Stomach (tissue), 9 donors: Measurements from ENCODE around the gene TMEM98. TPM values are rescaled to one million over a fixed set of nuclear protein-coding genes. Genes with fewer than 3 reads are reported as not detected.
A peak's percentile ranks its signal among the peaks of the same experiment; 100 is the strongest.

Source experiments
- DNase-seq, 2 donors: peaks; one replicate each; pipeline versions ENCODE4 v3.0.0 to v3.0.0-alpha.2; 2013 to 2019
- H3K27ac ChIP-seq, 5 donors: fragments of 200-600 bp in 4 of 5; sonication (generic) in 4 of 5; one replicate each; pipeline ENCODE4 v1.5.1; 2013 to 2019; ENCODE audit warnings: mild to moderate bottlenecking in 1 of 5, moderate library complexity in 1 of 5
- H3K27me3 ChIP-seq, 3 donors: fragments of 200-600 bp; sonication (generic); one replicate each; pipeline ENCODE4 v1.5.1; 2017 to 2019; ENCODE audit warnings: mixed run types in 1 of 3
- H3K36me3 ChIP-seq, 4 donors: fragments of 200-600 bp; sonication (generic); 1 replicate in 3 of 4; 2 replicates in 1 of 4; pipeline ENCODE4 v1.5.1; 2016 to 2019
- H3K4me1 ChIP-seq, 4 donors: fragments of 200-600 bp; sonication (generic); one replicate each; pipeline ENCODE4 v1.5.1; 2016 to 2019
- H3K4me3 ChIP-seq, 4 donors: fragments of 200-600 bp; sonication (generic) in 3 of 4; one replicate each; pipeline ENCODE4 v1.5.1; 2016 to 2019; ENCODE audit warnings: mild to moderate bottlenecking in 1 of 4
- H3K9me3 ChIP-seq, 4 donors: fragments of 200-600 bp; sonication (generic); one replicate each; pipeline ENCODE4 v1.5.1; 2016 to 2019
- CTCF ChIP-seq, 7 experiments: fragments of 450-650 bp in 4 of 7; fragments of 200-600 bp in 3 of 7; sonication (generic) in 3 of 7; IDR thresholded peaks; one replicate each; pipeline ENCODE4 v1.5.1; 2016 to 2019; ENCODE audit warnings: antibody characterized with exemption in 7 of 7, control low read depth in 2 of 7, mild to moderate bottlenecking in 1 of 7
- EP300 ChIP-seq: sonication (generic); formaldehyde crosslinking; IDR thresholded peaks from one replicate; pipeline ENCODE4 v1.6.1; 2017; ENCODE audit warnings: antibody characterized with exemption
- POLR2A ChIP-seq, 4 donors: fragments of 450-650 bp; IDR thresholded peaks; one replicate each; pipeline ENCODE4 v1.6.1; 2016; ENCODE audit warnings: antibody characterized with exemption in 4 of 4, control low read depth in 2 of 4, mild to moderate bottlenecking in 1 of 4, moderate library complexity in 1 of 4
- POLR2AphosphoS5 ChIP-seq, 3 donors: sonication (generic); formaldehyde crosslinking; IDR thresholded peaks; one replicate each; pipeline ENCODE4 v1.6.1; 2016; ENCODE audit warnings: antibody characterized with exemption in 3 of 3
- WGBS, 5 donors: extraction: QIAGEN DNeasy Blood & Tissue Kit in 3 of 5; methylation state at CpG; one replicate each; pipeline versions ENCODE4 v1.1.5 to v1.1.7; 2013 to 2018; 5-methylcytosine and 5-hydroxymethylcytosine counted together
- intact Hi-C: fragments of 100-400 bp; cut with DNase I; formaldehyde crosslinking; loops from one replicate; pipeline ENCODE4 v1.15.1; 2023; ENCODE audit warnings: low total_unique reads
- polyA plus RNA-seq, 3 donors: library from polyadenylated mRNA; stranded (reverse); fragments of 200-250 nt; gene quantifications; one replicate each; pipeline ENCODE4 v1.2.3, GENCODE V29; 2013
- total RNA-seq, 5 donors: library from RNA; depleted of rRNA; stranded (reverse); fragments of >200 nt; gene quantifications; one replicate each; pipeline versions ENCODE4 v1.1.0 to v1.2.3, GENCODE V29; 2014 to 2016
- donor health status: healthy with polysubstance abuse.
- donor health status: Bipolar disorder and iron deficiency.
- donor health status: healthy.

Gene TMEM98
- total and polyA plus RNA-seq, 8 donors: 43.7 to 161 (median 75.2) TPM

- Histone ChIP-seq H3K27ac (peak overlapping the region in 4 of 5 donors; percentile 76 to 88 (median 84)), H3K4me3 (peak overlapping the region; percentile 56 to 83 (median 70)), H3K4me1 (peaks cover 7 to 31% (median 25%) of the 10 kb centered on the region in 4 donors), H3K36me3 (peaks cover 0 to 8% (median 7%) of the 10 kb centered on the region in 4 donors), H3K9me3 (no peaks in the 10 kb centered on the region), H3K27me3 (peaks cover 0 to 26% (median 0%) of the 10 kb centered on the region in 3 donors)
- TF ChIP-seq EP300 (no peak), POLR2A (IDR thresholded peaks at IDR 0.05) (no peak), POLR2AphosphoS5 (IDR thresholded peaks at IDR 0.05) (no peak), CTCF (IDR thresholded peaks at IDR 0.05) (no peak)
- WGBS, 5 donors: 16 to 39% (median 20%) methylated on average over 11 of the region's 11 CpGs
- intact Hi-C loops: no loop called here
- DNase-seq: peak in 1 of 2 donors; percentile 51
These were observed 691 bp upstream of the TMEM98 start for GRCh38 chr17:32927201-32927723.

- 8 to 17% (median 12%) methylated on average over 19 of the region's 19 CpGs for WGBS, 5 donors
- Histone ChIP-seq H3K27me3 (peaks cover 0 to 26% (median 0%) of the 10 kb centered on the region in 3 donors), H3K9me3 (no peaks in the 10 kb centered on the region), H3K4me3 (peak overlapping the region; percentile 56 to 83 (median 70)), H3K36me3 (peaks cover 0 to 24% (median 19%) of the 10 kb centered on the region in 4 donors), H3K27ac (peak overlapping the region; percentile 76 to 88 (median 84)), H3K4me1 (peaks cover 7 to 33% (median 26%) of the 10 kb centered on the region in 4 donors)
- DNase-seq: peak in 1 of 2 donors; percentile 60
- TF ChIP-seq POLR2A (IDR thresholded peaks at IDR 0.05): no peak
- no peak for TF ChIP-seq EP300
- intact Hi-C loops: no loop called here
These were observed 908 bp downstream of the TMEM98 start for GRCh38 chr17:32928586-32929535.

GRCh38 chr17:32929588-32929987, 1.6 kb downstream of the TMEM98 start:
- Histone ChIP-seq H3K27me3 (peaks cover 0 to 26% (median 0%) of the 10 kb centered on the region in 3 donors), H3K4me3 (peak overlapping the region in 3 of 4 donors; percentile 69 to 83 (median 72)), H3K27ac (peak overlapping the region in 2 of 5 donors; percentile 84), H3K9me3 (no peaks in the 10 kb centered on the region), H3K36me3 (peaks cover 0 to 31% (median 26%) of the 10 kb centered on the region in 4 donors), H3K4me1 (peaks cover 7 to 40% (median 26%) of the 10 kb centered on the region in 4 donors)
- WGBS, 5 donors: 17 to 48% (median 39%) methylated on average over 2 of the region's 2 CpGs
- intact Hi-C loops: no loop called here
- DNase-seq: no peak
- no peak for TF ChIP-seq EP300
- TF ChIP-seq CTCF (IDR thresholded peaks at IDR 0.05): no peak
- no peak for TF ChIP-seq POLR2AphosphoS5 (IDR thresholded peaks at IDR 0.05)
- TF ChIP-seq POLR2A (IDR thresholded peaks at IDR 0.05): no peak

GRCh38 chr17:32930512-32930911, 2.6 kb downstream of the TMEM98 start:
- WGBS, 5 donors: 94 to 100% (median 97%) methylated on average over 1 of the region's 1 CpG
- Histone ChIP-seq H3K27me3 (peaks cover 0 to 26% (median 0%) of the 10 kb centered on the region in 3 donors), H3K27ac (no peak overlapping the region), H3K36me3 (peaks cover 0 to 34% (median 33%) of the 10 kb centered on the region in 4 donors), H3K9me3 (no peaks in the 10 kb centered on the region), H3K4me1 (peaks cover 7 to 48% (median 30%) of the 10 kb centered on the region in 4 donors), H3K4me3 (no peak overlapping the region)
- no peak for DNase-seq
- TF ChIP-seq CTCF (IDR thresholded peaks at IDR 0.05) (no peak), EP300 (no peak), POLR2A (IDR thresholded peaks at IDR 0.05) (no peak), POLR2AphosphoS5 (IDR thresholded peaks at IDR 0.05) (no peak)
- intact Hi-C loops: no loop called here
